Stimulated activated CD8-positive, alpha-beta memory T cell treated with anti-CD3 and anti-CD28 coated beads, Interleukin-4, amount 100 ng/mL, for 1 hour (primary cell): ENCODE measurements around the gene WDR20.
"Not testable (repeated sequence)": the region's sequence is repeated elsewhere in the genome, so short reads cannot be mapped to it uniquely, and the experiment has no call there.

Source experiments
- DNase-seq, 2 donors: peaks; one replicate each; pipeline ENCODE4 v3.0.0-alpha.2; 2020; ENCODE audit warnings: low read depth in 2 of 2, low spot score in 1 of 2

Gene WDR20

GRCh38 chr14:102131741-102132140, 8.0 kb upstream of the WDR20 start:
- no peak for DNase-seq

GRCh38 chr14:102134021-102134420, 5.7 kb upstream of the WDR20 start:
- DNase-seq: not testable (repeated sequence)

- not testable (repeated sequence) for DNase-seq
Measured at GRCh38 chr14:102134719-102135118, 5.0 kb upstream of the WDR20 start.

GRCh38 chr14:102135456-102135855, 4.2 kb upstream of the WDR20 start:
- not testable (repeated sequence) for DNase-seq

- DNase-seq: no peak
Measured at GRCh38 chr14:102138535-102138934, 1.2 kb upstream of the WDR20 start.

- no peak for DNase-seq
Measured at GRCh38 chr14:102138961-102139285, 774 bp upstream of the WDR20 start.

GRCh38 chr14:102140027-102140749, 491 bp downstream of the WDR20 start:
- peak in 1 of 2 donors; percentile 3 for DNase-seq

- DNase-seq: no peak
Measured at GRCh38 chr14:102140750-102141145, 1.1 kb downstream of the WDR20 start.

GRCh38 chr14:102141797-102142196, 2.1 kb downstream of the WDR20 start:
- no peak for DNase-seq

GRCh38 chr14:102144914-102145313, 5.2 kb downstream of the WDR20 start:
- DNase-seq: no peak

GRCh38 chr14:102145395-102145794, 5.7 kb downstream of the WDR20 start:
- DNase-seq: no peak

GRCh38 chr14:102146423-102146822, 6.7 kb downstream of the WDR20 start:
- DNase-seq: no peak

GRCh38 chr14:102150083-102150482, 10.4 kb downstream of the WDR20 start:
- DNase-seq: no peak

- DNase-seq: no peak
Measured at GRCh38 chr14:102150744-102151143, 11.0 kb downstream of the WDR20 start.

- DNase-seq: not testable (repeated sequence)
Measured at GRCh38 chr14:102151411-102151810, 11.7 kb downstream of the WDR20 start.

GRCh38 chr14:102154121-102154520, 14.4 kb downstream of the WDR20 start:
- DNase-seq: no peak

- no peak for DNase-seq
Measured at GRCh38 chr14:102154821-102155549, 15.3 kb downstream of the WDR20 start.

GRCh38 chr14:102157346-102157745, 17.6 kb downstream of the WDR20 start:
- no peak for DNase-seq

- DNase-seq: no peak
Measured at GRCh38 chr14:102158797-102159196, 19.1 kb downstream of the WDR20 start.

- no peak for DNase-seq
Measured at GRCh38 chr14:102159841-102160240, 20.1 kb downstream of the WDR20 start.

- no peak for DNase-seq
Measured at GRCh38 chr14:102162487-102162886, 22.8 kb downstream of the WDR20 start.

- DNase-seq: no peak
Measured at GRCh38 chr14:102164241-102164641, 24.5 kb downstream of the WDR20 start.

GRCh38 chr14:102164965-102165364, 25.3 kb downstream of the WDR20 start:
- no peak for DNase-seq
